ENCODE measurements around the gene WASHC4. TPM values are rescaled to one million over a fixed set of nuclear protein-coding genes. Genes with fewer than 3 reads are reported as not detected.

WASHC4 gene
- total RNA-seq, 4 donors from 2014 or later, result 23.5 to 32.5 (median 28.8) TPM

DNA sequence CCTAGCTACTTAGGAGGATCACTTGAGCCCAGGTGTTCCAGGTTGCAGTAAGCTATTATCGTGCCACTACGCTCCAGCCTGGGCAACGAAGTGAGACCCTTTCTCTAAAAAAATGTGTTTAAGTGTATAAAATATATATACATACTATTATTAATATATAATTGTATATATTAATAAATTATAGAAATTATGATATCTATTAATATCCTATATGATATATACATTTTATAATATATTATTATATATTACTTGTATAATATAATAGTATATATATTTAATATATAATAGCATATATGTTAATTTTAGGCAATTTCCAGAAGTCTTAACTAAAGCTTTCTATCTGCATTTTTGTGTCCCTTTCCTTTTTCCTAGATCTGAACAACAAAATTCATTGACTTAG lies 35.5 kb upstream of the WASHC4 start:
- 92 to 98% methylated on average over 3 of the region's 3 CpGs for WGBS, 2 donors
- no peak for DNase-seq (ENCODE audit: low spot score in 2 of 2)
- intact Hi-C loops (cut with DNase I; ENCODE audit: low total_unique reads), result no loop called here
- H3K4me3 ChIP-seq (ENCODE audit: low read depth, poor library complexity, severe bottlenecking), result no peak overlapping the region
- TF ChIP-seq POLR2A (IDR thresholded peaks at IDR 0.05), result no peak
- TF ChIP-seq, protein P1, sequence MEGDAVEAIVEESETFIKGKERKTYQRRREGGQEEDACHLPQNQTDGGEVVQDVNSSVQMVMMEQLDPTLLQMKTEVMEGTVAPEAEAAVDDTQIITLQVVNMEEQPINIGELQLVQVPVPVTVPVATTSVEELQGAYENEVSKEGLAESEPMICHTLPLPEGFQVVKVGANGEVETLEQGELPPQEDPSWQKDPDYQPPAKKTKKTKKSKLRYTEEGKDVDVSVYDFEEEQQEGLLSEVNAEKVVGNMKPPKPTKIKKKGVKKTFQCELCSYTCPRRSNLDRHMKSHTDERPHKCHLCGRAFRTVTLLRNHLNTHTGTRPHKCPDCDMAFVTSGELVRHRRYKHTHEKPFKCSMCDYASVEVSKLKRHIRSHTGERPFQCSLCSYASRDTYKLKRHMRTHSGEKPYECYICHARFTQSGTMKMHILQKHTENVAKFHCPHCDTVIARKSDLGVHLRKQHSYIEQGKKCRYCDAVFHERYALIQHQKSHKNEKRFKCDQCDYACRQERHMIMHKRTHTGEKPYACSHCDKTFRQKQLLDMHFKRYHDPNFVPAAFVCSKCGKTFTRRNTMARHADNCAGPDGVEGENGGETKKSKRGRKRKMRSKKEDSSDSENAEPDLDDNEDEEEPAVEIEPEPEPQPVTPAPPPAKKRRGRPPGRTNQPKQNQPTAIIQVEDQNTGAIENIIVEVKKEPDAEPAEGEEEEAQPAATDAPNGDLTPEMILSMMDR (IDR thresholded peaks at IDR 0.05), result no peak

DNA sequence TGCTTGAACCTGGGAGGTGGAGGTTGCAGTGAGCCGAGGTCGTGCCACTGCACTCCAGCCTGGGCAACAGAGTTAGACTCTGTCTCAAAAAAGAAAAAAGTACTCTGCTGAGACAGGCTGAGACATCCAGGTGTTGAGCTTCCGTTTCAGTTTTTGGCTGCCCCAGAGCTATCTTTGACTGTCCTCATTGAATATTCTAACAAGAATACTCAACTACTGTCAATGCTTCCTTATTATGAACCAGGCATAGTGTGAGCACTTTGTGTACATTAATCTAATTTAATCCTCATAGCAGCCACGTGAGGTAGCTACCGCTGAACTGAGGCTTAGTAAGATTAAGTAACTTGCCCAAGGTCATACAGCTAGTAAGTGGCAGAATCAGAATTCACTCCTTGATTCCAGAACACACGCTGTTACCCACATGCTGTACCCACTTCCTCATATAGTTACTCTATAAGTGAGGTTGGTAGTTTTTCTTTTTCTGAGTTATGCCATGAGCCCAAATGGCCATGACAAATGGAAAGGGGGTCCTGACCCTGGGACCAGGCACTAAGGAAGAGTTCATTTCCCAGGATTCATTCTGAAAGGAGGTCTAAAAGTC lies 34.5 kb upstream of the WASHC4 start:
- intact Hi-C loops (cut with DNase I; ENCODE audit: low total_unique reads), result no loop called here
- TF ChIP-seq POLR2A (IDR thresholded peaks at IDR 0.05), result no peak
- TF ChIP-seq, protein P1 (IDR thresholded peaks at IDR 0.05), result no peak
- DNase-seq (ENCODE audit: low spot score in 2 of 2), result no peak
- no peak overlapping the region for H3K4me3 ChIP-seq (ENCODE audit: low read depth, poor library complexity, severe bottlenecking)
- WGBS, 2 donors, result 75 to 77% methylated on average over 6 of the region's 6 CpGs

DNA sequence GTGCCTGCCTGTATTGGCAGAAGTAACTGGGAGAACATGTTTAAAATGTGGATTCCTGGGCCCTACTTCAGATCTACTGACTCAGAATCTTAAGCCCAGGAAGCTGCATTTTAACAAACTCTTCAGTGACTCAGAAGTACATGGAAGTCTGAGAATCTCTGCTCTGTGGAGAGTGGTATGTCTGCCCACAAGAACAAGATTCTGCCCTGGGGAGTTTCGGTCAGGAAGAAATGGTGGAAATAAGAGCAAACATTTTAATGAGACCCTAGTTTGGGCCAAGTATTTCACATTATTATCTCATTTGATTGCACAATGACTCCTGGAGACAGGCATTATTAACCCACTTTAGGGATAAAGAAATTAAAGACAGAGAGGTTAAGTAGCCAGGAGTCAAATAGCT lies 31.4 kb upstream of the WASHC4 start:
- TF ChIP-seq, protein P1 (IDR thresholded peaks at IDR 0.05), result no peak
- TF ChIP-seq POLR2A (IDR thresholded peaks at IDR 0.05), result no peak
- 60 to 78% methylated on average over 1 of the region's 1 CpG for WGBS, 2 donors
- intact Hi-C loops (cut with DNase I; ENCODE audit: low total_unique reads), result no loop called here

DNA sequence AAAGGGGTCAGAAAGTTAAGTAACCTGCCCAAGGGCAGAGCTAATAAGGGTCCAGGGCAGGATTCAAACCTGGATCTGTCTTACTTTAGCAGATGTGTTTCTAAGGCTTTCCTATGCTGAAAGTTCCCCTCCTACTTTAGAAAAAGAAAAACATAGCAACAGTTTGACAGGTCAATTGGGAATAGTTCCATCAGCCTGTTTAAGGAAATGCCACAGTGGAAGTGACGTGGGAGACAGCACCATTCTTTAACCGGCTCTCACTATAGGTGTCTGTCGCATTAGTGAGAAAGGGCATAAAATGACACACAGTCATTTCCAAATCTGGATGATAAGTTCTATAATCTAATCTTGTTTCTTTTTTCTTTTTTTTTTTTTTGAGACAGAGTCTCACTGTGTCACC lies 30.6 kb upstream of the WASHC4 start:
- WGBS, 2 donors, result 74 to 77% methylated on average over 3 of the region's 3 CpGs
- DNase-seq (ENCODE audit: low spot score in 2 of 2), result no peak
- TF ChIP-seq, protein P1 (IDR thresholded peaks at IDR 0.05), result no peak
- TF ChIP-seq POLR2A (IDR thresholded peaks at IDR 0.05), result no peak
- intact Hi-C loops (cut with DNase I; ENCODE audit: low total_unique reads), result no loop called here
- H3K4me3 ChIP-seq (ENCODE audit: low read depth, poor library complexity, severe bottlenecking), result no peak overlapping the region

More for the DNA sequence above, 31.4 kb upstream of the WASHC4 start:
- H3K4me3 ChIP-seq (ENCODE audit: low read depth, poor library complexity, severe bottlenecking), result no peak overlapping the region
- no peak for DNase-seq (ENCODE audit: low spot score in 2 of 2)

DNA sequence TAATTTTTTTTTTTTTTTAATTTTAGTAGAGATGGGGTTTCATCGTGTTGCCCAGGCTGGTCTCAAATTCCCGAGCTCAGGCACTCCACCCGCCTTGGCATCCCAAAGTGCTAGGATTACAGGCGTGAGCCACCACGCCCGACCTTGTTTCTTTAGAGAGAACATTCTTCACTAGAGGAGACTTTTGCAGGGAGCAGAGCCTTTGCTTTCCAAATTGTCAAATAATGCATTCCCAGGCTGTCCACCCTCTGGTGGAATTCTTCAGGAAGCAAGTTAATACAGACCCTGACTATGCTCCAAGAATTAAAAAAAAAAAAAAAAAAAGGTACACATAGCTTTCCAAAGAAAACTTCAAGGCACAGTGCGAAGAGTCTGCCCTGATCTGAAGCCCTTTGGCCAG lies 30.1 kb upstream of the WASHC4 start:
- no peak for TF ChIP-seq POLR2A (IDR thresholded peaks at IDR 0.05)
- TF ChIP-seq, protein P1 (IDR thresholded peaks at IDR 0.05), result no peak
- no peak for DNase-seq (ENCODE audit: low spot score in 2 of 2)
- intact Hi-C loops (cut with DNase I; ENCODE audit: low total_unique reads), result no loop called here
- 40 to 47% methylated on average over 7 of the region's 7 CpGs for WGBS, 2 donors
- H3K4me3 ChIP-seq (ENCODE audit: low read depth, poor library complexity, severe bottlenecking), result no peak overlapping the region
